Heart left ventricle (tissue), 16 donors: Measurements from ENCODE around the gene GATA5. TPM values are rescaled to one million over a fixed set of nuclear protein-coding genes. Genes with fewer than 3 reads are reported as not detected.

ENCODE experiments used
- ATAC-seq, 4 donors: fragments of 200-7000 bp; cut with Tn5 transposase; one replicate each; pipeline ENCODE4 v1.9.1; 2020 to 2022; ENCODE audit warnings: moderate library complexity in 4 of 4, mild to moderate bottlenecking in 3 of 4, moderate number of reproducible peaks in 1 of 4
- DNase-seq, 5 donors: peaks; one replicate each; pipeline ENCODE4 v3.0.0-alpha.2; 2020
- H3K27ac ChIP-seq, 12 donors: fragments of 200-600 bp; sonication (generic) in 4 of 12; one replicate each; pipeline versions ENCODE4 v1.5.0 to v1.8.0; 2016 to 2022; ENCODE audit warnings: mild to moderate bottlenecking in 2 of 12
- H3K27me3 ChIP-seq, 9 donors: fragments of 200-600 bp; sonication (generic) in 2 of 9; one replicate each; pipeline versions ENCODE4 v1.5.1 to v1.8.0; 2016 to 2022; ENCODE audit warnings: mild to moderate bottlenecking in 3 of 9
- H3K36me3 ChIP-seq, 9 donors: fragments of 200-600 bp; sonication (generic) in 2 of 9; one replicate each; pipeline versions ENCODE4 v1.5.0 to v1.8.0; 2018 to 2022; ENCODE audit warnings: mild to moderate bottlenecking in 2 of 9
- H3K4me1 ChIP-seq, 12 donors: fragments of 200-600 bp; sonication (generic) in 4 of 12; one replicate each; pipeline versions ENCODE4 v1.5.0 to v1.8.0; 2016 to 2022; ENCODE audit warnings: mild to moderate bottlenecking in 3 of 12
- H3K4me3 ChIP-seq, 12 donors: fragments of 200-600 bp; sonication (generic) in 4 of 12; one replicate each; pipeline versions ENCODE4 v1.5.0 to v1.8.0; 2017 to 2022; ENCODE audit warnings: mild to moderate bottlenecking in 9 of 12, moderate library complexity in 4 of 12
- H3K9me3 ChIP-seq, 12 donors: fragments of 200-600 bp; sonication (generic) in 4 of 12; one replicate each; pipeline versions ENCODE4 v1.5.0 to v1.8.0; 2016 to 2022; ENCODE audit warnings: mild to moderate bottlenecking in 1 of 12
- CTCF ChIP-seq, 12 donors: fragments of 200-600 bp; sonication (generic) in 4 of 12; IDR thresholded peaks; one replicate each; pipeline versions ENCODE4 v1.5.0 to v1.8.0; 2018 to 2022; ENCODE audit warnings: antibody characterized with exemption in 12 of 12, mild to moderate bottlenecking in 5 of 12
- POLR2A ChIP-seq, 2 donors: fragments of 450-650 bp; IDR thresholded peaks; one replicate each; pipeline ENCODE4 v1.6.1; 2017; ENCODE audit warnings: antibody characterized with exemption in 2 of 2, mild to moderate bottlenecking in 2 of 2, moderate library complexity in 2 of 2
- WGBS, 4 donors: extraction: QIAGEN DNeasy Blood & Tissue Kit in 2 of 4; methylation state at CpG; one replicate each; pipeline versions ENCODE4 v1.1.5 to v1.1.7; 2013 to 2018; 5-methylcytosine and 5-hydroxymethylcytosine counted together
- intact Hi-C, 10 donors: fragments of 100-400 bp; cut with DNase I; formaldehyde crosslinking; loops; one replicate each; pipeline versions ENCODE4 v1.11.1 to v1.14.2; 2022
- polyA plus RNA-seq, 2 donors: library from polyadenylated mRNA; stranded (reverse); fragments of 200-250 nt; gene quantifications; one replicate each; pipeline ENCODE4 v1.2.3, GENCODE V29; 2013
- total RNA-seq, 9 donors: library from RNA; depleted of rRNA in 2 of 9; stranded (reverse); fragments of >200 nt in 2 of 9; fragmentation: NEBNext Ultra II Directional in 3 of 9; extraction: Animal tissue kit (Norgen Biotek cat#: 25700) in 3 of 9; gene quantifications; one replicate each; pipeline versions ENCODE4 v1.1.0 to v1.2.4, GENCODE V29; 2016 to 2023
- donor health status: ischemic (EF 13 %, LVEDD 7.1; RV severe dilation, severe dysfunction).
- donor health status: healthy with polysubstance abuse.
- donor health status: DM: no; HTN: yes; CAD: no.
- donor health status: DM: no; HTN: no; CAD: no.
- donor health status: ischemic (EF 25% LVEDD 6.9; RV normal size, moderate dysfunction).
- donor health status: ischemic (EF 25% LVEDD 5.7; RV mildly dilated, moderate dysfunction).
- donor health status: healthy.
- donor health status: DM: yes; HTN: yes; CAD: no.
- donor health status: ischemic (EF 35%, LVEDD 5.7; RV mildly dilated, moderate dysfunction).
- donor health status: nonischemic (EF 11% LVEDD 7.7; RV severe dilation, severe dysfunction).
- donor health status: DM: yes; HTN: yes; CAD: no.
- donor health status: PGD.
- donor health status: ischemic (EF 29% LVEDD 5.4; RV normal size, mild dysfunction).
- donor health status: nonischemic (EF 23%, LVEDD 6.1; RV moderate dilation, normal function).

Gene GATA5
- total and polyA plus RNA-seq, 11 donors = 0.21 to 7.4 (median 0.98) TPM

- Histone ChIP-seq H3K27me3 (peaks cover 0 to 22% (median 4%) of the 10 kb centered on the region in 9 donors), H3K4me1 (peaks cover 0 to 14% (median 4%) of the 10 kb centered on the region in 12 donors), H3K36me3 (no peaks in the 10 kb centered on the region), H3K9me3 (no peaks in the 10 kb centered on the region), H3K4me3 (no peak overlapping the region), H3K27ac (peak overlapping the region in 3 of 12 donors; percentile 49 to 54 (median 53))
- WGBS, 4 donors = 70 to 81% (median 75%) methylated on average over 11 to 15 of the region's 15 CpGs
- no peak for TF ChIP-seq CTCF (IDR thresholded peaks at IDR 0.05)
- ATAC-seq (peak in 1 of 4 donors; percentile 5), DNase-seq (no peak)
- intact Hi-C loops = loop anchor here in 1 of 10 donors (1.0 kb wide), 1 partner anchor 15 kb away; the partner anchor contains the start of gene GATA5
Observed at GRCh38 chr20:62460678-62461077, 15.1 kb downstream of the GATA5 start.

DNA sequence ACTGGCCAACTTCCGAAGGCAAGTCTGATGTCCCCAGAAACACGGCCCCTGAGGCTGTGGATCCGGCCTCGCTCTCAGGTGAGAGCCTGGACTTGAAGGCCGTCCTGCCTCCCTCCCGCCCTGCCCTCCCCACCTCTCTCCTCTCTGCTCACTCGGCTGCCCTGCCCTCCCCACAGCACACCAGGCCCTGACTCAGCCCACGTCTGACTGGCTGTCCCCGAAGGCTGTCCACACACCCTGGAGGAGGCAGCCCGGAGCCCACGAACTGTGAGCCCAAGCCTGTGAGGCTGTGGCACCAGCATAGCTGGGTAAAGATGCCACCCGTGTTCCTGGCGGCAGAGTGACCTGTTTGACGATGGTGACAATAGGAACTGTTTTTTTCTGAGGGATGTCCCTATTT is 16.3 kb downstream of the GATA5 start:
- Histone ChIP-seq H3K27ac (no peak overlapping the region), H3K36me3 (no peaks in the 10 kb centered on the region), H3K9me3 (no peaks in the 10 kb centered on the region), H3K4me1 (peaks cover 0 to 14% (median 4%) of the 10 kb centered on the region in 12 donors), H3K4me3 (no peak overlapping the region), H3K27me3 (peaks cover 0 to 22% (median 4%) of the 10 kb centered on the region in 9 donors)
- TF ChIP-seq POLR2A (IDR thresholded peaks at IDR 0.05) (no peak), CTCF (IDR thresholded peaks at IDR 0.05) (no peak)
- DNase-seq = no peak
- 49 to 70% (median 59%) methylated on average over 10 to 14 of the region's 14 CpGs for WGBS, 4 donors
- intact Hi-C loops = loop anchor here in 1 of 10 donors (5.0 kb wide), 1 partner anchor 52 kb away; the partner anchor contains the start of gene CABLES2
- ATAC-seq = no peak

DNA sequence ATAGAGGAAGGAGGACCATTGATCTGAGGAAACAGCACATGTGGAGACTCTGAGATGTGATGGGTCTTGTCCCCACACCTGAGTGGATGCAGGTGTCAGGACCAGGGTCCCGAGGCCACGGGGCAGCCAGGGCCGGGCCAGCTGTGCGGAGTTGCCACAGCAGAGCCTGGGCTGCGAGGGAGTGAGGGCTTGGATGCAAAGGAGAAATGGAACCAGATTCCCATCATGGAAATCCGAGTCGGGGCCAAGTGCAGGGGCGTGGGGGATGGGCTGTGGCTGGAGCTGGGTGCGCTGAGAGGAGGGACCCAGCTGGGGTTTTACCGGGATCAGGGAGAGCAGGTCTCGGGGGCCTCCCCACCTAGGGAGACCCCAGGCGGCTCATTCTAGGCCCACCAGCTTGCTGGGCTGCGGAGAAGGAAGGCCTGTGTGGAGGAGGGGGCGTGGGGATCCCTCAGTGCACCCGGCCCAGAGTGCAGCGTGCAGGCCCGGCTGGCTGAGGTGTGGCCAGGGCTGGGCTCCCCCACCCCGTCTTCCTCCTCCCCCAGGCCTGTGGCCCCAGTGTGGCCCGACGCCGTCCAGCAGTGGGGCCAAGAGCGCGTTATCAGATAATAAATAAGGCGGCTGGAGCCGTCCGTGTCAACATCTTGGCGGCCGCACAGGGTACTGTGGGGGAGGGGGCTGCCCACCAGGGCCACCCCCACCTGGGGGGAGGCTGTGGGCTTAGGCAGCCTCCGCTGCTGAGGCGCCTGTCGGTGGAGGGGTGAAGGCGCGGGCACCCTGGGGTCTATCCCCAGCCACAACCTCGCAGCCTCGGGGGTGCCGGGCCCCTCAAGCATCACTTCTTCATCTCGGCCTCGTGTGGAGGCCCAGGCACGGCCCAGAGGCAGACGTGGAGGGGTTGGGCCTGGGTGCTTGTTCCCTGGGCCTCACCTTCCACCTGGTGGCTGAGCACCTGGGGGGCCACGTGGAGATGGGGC is 17.2 kb downstream of the GATA5 start:
- Histone ChIP-seq H3K27ac (no peak overlapping the region), H3K4me1 (peaks cover 0 to 14% (median 4%) of the 10 kb centered on the region in 12 donors), H3K9me3 (no peaks in the 10 kb centered on the region), H3K36me3 (no peaks in the 10 kb centered on the region), H3K4me3 (no peak overlapping the region), H3K27me3 (peaks cover 0 to 22% (median 4%) of the 10 kb centered on the region in 9 donors)
- DNase-seq (no peak), ATAC-seq (no peak)
- intact Hi-C loops = loop anchor here in 1 of 10 donors (5.0 kb wide), 1 partner anchor 51 kb away; the partner anchor contains the start of gene CABLES2
- TF ChIP-seq CTCF (IDR thresholded peaks at IDR 0.05) = no peak
- TF ChIP-seq POLR2A (IDR thresholded peaks at IDR 0.05) = no peak
- 53 to 63% (median 57%) methylated on average over 19 to 41 of the region's 41 CpGs for WGBS, 4 donors

- DNase-seq = no peak
- Histone ChIP-seq H3K4me1 (peaks cover 0 to 14% (median 4%) of the 10 kb centered on the region in 12 donors), H3K4me3 (no peak overlapping the region), H3K36me3 (no peaks in the 10 kb centered on the region), H3K27me3 (peaks cover 0 to 24% (median 4%) of the 10 kb centered on the region in 9 donors), H3K9me3 (no peaks in the 10 kb centered on the region), H3K27ac (no peak overlapping the region)
- intact Hi-C loops = loop anchor here in 1 of 10 donors (5.0 kb wide), 1 partner anchor 51 kb away; the partner anchor contains the start of gene CABLES2
- TF ChIP-seq CTCF (IDR thresholded peaks at IDR 0.05) (no peak), POLR2A (IDR thresholded peaks at IDR 0.05) (no peak)
- 84 to 90% (median 86%) methylated on average over 16 to 20 of the region's 20 CpGs for WGBS, 4 donors
- ATAC-seq = no peak
Observed at GRCh38 chr20:62457831-62458230, 18.0 kb downstream of the GATA5 start.
